ENCODE measurements around the gene FBXL16.

DNA sequence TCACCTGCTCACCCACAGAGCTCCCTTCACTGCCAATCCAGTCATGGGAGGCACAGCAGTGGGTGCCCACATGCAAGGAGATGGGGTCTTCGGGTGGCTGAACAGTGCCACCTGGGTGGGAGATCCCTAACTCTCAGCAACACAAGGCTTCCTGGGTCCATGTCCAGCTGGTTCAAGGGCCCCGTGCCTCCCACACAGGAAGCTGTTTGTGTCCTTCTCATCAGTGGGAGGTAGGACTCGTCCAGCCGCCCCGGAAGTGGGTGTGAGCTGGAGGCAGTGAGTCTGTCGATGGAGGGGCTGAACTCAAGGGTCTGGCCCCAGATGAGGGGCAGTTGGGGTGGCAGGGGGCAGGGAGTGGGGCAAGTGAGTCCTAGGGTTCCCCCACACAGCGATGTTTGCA is 1.6 kb downstream of the FBXL16 start:
- TF ChIP-seq, protein P1, sequence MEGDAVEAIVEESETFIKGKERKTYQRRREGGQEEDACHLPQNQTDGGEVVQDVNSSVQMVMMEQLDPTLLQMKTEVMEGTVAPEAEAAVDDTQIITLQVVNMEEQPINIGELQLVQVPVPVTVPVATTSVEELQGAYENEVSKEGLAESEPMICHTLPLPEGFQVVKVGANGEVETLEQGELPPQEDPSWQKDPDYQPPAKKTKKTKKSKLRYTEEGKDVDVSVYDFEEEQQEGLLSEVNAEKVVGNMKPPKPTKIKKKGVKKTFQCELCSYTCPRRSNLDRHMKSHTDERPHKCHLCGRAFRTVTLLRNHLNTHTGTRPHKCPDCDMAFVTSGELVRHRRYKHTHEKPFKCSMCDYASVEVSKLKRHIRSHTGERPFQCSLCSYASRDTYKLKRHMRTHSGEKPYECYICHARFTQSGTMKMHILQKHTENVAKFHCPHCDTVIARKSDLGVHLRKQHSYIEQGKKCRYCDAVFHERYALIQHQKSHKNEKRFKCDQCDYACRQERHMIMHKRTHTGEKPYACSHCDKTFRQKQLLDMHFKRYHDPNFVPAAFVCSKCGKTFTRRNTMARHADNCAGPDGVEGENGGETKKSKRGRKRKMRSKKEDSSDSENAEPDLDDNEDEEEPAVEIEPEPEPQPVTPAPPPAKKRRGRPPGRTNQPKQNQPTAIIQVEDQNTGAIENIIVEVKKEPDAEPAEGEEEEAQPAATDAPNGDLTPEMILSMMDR (IDR thresholded peaks at IDR 0.05), result no peak
- no peak for TF ChIP-seq POLR2A (IDR thresholded peaks at IDR 0.05)

Data from breast epithelium (tissue), 3 donors.